Umbilical cord (tissue), 2 donors: Measurements from ENCODE around the gene SLC28A1. TPM values are rescaled to one million over a fixed set of nuclear protein-coding genes. Genes with fewer than 3 reads are reported as not detected.
"Not testable (repeated sequence)": the region's sequence is repeated elsewhere in the genome, so short reads cannot be mapped to it uniquely, and the experiment has no call there.

Experiments
- DNase-seq: peaks from one replicate; pipeline ENCODE4 v3.0.0-alpha.2; 2015; ENCODE audit warnings: low spot score
- total RNA-seq: library from RNA; depleted of rRNA; stranded (reverse); fragments of >200 nt; gene quantifications from one replicate; pipeline ENCODE4 v1.2.3, GENCODE V29; 2014; ENCODE audit warnings: low replicate concordance; ENCODE audit not compliant: insufficient read depth

Gene SLC28A1
- total RNA-seq, 1 donor from 2014 or later: 0.72 TPM

DNA sequence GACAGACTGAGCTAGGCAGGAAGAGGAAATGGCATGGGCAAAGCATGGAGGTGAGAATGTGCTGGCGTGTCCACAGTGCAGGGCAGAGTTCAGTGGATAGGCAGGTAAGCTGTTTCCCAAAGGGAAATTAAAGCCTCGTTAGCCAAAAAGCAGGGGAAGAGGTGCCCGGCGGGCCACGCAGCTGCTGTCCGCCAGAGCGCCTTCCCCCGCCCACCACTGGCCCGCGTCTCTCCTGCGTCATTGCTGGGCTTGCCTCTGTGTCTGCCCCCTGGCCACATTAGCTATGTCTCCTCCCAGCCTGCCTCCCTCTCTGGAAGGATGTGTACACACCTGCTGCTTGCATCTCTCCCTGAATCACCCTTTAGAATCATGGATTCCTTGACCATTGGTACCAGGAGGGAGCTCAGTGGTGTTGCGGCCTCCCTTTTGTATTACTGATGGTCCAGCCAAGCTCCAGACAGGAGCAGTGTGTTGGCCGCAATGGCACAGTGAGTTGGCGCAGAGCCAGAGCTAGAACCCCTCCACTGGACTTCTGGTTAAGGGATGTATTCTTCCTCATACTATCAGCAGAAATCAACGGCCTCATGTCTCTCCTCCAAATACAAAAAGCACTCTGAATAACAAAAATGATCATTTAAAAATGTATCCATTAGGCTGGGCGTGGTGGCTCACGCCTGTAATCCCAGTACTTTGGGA lies 26.6 kb downstream of the SLC28A1 start:
- DNase-seq: no peak

DNA sequence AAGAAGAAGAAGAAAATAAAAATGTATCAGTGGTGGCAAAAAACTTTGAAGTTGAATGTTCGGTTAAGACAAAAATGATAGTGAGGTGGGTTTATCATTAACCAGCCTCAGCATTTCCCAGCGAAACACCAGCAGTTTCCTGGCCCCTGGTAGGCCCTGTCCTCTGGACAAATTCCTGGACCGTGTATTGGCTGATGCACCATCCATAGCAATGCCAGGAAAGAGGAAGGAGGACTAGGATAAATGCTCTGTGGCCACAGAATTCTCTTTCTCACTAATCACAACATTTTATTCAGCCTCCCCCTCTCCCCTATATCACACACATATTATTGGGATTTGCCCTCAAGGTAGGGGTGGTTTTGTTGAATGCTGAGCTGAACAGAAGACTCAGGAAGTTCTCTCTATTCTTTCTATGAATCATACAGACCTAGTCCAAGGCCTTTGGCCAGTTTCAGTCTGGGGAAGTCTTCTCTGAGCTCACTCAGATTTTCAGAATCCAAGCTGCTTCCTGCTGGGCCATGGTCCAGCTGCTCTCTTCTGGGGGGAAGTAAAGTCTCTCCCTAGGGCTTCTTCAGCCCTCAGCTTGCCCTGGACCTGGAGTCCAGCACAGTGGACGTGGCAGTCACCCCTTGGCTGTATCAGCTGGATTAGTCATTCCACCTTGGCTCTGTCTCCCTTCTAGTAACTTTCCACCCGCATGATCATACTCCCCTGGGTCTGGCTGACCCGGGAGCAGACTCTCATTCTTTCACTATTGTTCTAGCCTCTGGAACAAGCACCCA lies 27.6 kb downstream of the SLC28A1 start:
- peak; percentile 82 for DNase-seq

DNA sequence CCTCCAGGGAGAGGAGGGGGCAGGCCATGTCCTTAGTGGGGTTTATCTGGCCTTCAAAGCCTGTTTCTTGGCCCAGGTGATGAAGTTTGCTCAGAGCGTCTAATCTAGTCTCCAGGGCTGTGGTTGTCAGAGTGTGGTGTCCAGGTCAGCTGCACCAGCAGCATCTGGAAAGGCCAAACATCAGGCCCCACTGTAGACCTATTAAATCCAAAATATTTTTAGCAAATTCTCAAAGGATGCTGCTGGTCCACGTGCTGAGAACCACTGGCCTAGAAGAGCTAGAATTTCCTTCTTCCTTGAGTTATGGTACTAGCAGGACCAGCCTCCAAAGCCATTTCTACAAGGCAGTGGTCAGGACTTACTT lies 28.9 kb downstream of the SLC28A1 start:
- no peak for DNase-seq

DNA sequence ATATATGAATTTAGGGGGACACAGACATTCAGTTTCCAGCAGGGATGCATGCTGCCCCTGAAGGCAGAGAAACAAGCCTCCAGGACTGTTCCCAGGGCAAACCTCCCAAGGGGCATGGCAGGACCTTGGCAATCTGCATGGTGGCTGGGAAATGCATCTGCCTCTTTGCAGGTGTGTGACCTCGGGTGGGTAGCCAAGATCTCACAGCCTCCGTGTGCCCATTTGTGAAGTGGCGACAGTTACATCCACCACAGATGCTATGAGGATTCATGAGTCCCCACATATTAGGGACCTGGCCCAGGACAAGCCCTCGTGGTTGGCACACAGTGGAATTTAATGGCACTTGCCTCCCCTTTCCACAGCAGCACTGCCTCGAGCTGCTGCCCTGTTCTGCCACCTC lies 29.9 kb downstream of the SLC28A1 start:
- DNase-seq: no peak

DNA sequence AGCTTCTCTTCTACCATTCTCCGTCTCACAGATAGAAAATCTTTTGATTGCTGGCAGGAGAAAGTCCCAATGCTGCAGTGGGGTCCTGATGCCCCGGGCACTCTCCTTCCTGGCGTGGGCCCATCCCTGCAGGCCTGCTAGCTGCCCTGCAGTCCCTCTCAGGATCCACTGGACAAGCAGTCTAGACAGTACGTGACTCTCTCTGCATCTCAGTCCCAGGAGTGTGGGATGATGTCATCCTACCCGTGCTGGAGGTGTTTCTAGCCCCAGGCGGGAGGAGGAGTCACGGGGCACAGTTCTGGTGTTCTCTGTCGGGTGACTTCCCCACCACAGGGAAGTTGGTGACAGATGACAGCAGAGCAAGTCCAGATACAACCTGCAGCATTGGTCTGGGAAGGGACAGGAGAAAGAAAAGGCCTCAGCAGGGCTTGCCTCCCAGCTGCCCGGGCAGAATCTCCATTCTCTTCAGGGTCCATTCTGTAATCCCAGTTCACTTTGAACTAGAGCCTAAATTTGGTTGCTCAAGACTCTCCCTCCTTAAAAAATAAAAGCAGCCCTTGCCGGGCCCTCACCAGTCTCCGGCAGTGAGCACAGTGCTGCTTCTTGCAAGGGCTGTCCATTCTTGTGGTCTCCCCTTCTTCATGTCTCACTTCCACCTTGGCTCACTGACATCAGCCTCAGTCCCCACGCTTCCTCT lies 30.6 kb downstream of the SLC28A1 start:
- DNase-seq: peak; percentile 96

- DNase-seq: no peak
Measured at GRCh38 chr15:84915606-84915958, 31.1 kb downstream of the SLC28A1 start.

DNA sequence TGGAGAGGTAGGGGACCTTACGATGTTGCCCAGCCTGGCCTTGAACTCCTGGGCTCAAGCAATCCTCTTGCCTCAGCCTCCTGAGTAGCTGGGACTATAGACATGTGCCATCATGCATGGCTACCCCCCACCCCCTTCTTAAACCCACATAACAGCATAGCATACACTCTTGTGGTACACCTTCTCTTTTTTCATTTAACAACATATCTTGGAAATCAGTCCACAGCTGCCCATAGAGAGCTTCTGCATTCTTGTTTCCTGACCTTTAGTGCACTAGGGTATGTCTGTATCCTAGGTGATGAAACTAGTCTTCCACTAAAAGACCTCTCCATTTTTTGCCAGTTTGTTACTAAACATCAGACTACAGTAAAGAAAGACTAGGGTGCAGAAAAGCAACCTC lies 33.0 kb downstream of the SLC28A1 start:
- no peak for DNase-seq

GRCh38 chr15:84919106-84919667 lies 34.7 kb downstream of the SLC28A1 start:
- peak; percentile 76 for DNase-seq

- peak; percentile 31 for DNase-seq
Measured at GRCh38 chr15:84921121-84921520, 36.7 kb downstream of the SLC28A1 start.

GRCh38 chr15:84922530-84922929 lies 38.1 kb downstream of the SLC28A1 start:
- no peak for DNase-seq

GRCh38 chr15:84924077-84924731 lies 39.7 kb downstream of the SLC28A1 start:
- DNase-seq: no peak

DNA sequence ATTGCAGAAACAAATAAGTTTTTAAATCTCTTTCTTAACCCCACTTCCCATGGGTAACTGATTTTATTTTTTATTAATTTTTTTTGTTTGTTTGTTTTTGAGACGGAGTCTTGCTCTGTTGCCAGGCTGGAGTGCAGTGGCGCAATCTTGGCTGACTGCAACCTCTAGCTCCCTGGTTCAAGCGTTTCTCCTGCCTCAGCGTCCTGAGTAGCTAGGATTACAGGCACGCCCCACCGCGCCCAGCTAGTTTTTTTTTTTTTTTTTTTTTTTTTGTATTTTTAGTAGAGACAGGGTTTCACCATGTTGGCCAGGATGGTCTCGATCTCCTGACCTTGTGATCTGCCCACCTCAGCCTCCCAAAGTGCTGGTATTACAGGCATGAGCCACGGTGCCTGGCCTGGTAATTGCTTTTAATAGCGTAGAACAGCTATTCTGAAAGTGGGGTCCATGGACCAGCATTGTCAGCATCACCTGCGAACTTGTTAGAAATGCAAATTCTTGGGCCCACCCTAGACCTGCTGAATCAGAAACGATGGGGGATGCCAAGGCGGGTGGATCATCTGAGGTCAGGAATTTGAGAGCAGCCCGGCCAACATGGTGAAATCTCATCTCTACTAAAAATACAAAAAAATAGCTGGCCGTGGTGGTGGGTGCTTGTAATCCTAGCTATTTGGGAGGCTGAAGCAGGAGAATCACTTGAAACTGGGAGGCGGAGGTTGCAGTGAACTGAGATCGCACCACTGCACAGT lies 40.5 kb downstream of the SLC28A1 start:
- not testable (repeated sequence) for DNase-seq

GRCh38 chr15:84925906-84926305 lies 41.4 kb downstream of the SLC28A1 start:
- DNase-seq: no peak

- no peak for DNase-seq
Measured at GRCh38 chr15:84926491-84927230, 42.2 kb downstream of the SLC28A1 start.

DNA sequence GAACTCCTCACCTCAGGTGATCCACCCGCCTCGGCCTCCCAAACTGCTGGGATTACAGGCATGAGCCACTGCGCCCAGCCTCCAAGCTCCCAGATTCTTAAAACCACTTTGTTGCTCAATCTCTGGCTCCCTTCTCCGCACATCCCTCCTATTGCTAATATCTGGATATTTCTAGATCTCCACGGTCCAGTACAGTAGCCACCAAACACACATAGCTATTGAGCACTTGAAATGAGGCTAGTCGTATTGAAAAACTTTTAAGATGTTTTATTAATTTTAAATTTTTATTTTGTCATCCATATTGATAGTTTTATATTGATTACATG lies 44.3 kb downstream of the SLC28A1 start:
- no peak for DNase-seq

GRCh38 chr15:84929795-84930603 lies 45.5 kb downstream of the SLC28A1 start:
- peak; percentile 40 for DNase-seq

DNA sequence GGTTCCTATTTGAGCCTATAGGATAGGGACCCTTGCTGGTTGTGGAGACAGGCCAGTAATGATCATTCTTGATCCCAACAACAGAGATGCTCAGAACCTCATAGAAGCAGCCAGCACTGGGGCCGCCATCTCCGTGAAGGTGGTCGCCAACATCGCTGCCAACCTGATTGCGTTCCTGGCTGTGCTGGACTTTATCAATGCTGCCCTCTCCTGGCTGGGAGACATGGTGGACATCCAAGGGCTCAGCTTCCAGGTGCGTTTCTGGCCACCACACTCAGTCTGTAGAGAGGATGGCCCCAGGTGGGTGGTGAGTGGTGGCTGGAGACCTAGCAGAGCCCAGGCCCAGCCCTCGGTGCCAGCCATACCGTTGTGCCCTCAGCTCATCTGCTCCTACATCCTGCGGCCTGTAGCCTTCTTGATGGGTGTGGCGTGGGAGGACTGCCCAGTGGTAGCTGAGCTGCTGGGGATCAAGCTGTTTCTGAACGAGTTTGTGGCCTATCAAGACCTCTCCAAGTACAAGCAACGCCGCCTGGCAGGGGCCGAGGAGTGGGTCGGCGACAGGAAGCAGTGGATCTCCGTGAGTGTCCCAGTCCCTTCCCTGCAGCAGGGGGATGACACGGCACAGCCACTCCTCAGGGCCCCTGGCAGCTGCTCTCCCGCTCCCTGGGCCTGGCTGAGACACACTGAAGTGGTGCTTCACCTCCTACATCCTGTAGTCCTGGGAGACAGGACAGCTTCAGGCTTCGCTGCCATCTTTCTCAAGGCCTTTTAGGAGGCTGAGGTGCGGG lies 50.7 kb downstream of the SLC28A1 start:
- no peak for DNase-seq

DNA sequence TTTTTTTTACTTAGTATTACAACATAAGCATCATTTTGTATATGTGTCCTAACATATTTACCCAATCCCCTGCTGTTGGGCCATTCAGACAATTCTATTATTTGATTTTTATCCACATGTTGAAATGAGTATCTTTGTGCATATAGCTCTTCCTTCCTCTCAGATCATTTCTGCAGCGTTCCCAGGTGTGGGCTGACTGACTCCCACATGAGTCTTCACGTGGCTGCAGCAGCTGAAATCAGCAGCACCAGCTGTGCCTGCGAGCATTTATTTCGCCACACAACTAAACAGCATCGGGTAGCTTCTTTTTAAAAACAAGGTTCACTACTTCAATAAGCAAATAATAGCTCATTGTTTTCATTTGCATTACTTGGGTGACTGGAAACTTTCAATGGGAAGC lies 52.7 kb downstream of the SLC28A1 start:
- no peak for DNase-seq

DNA sequence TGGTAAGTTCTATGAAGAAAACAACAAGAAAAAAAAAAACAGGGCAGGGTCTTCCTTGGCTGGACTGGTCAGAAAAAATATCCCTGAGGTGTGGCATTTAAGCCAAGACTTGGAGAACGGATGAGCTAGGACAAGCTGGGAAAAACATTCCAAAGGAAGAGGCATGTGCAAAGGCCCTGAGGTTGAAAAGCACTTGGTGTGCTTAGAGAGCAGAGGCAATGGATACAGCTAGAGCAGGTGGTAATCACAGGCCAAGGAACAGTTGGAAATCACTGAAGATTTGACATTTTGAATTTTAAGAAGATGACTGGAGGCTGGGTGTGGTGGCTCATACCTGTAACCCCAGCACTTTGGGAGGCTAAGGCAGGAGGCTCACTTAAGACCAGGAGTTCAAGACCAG lies 54.3 kb downstream of the SLC28A1 start:
- no peak for DNase-seq
